Activated CD4-positive, alpha-beta T cell treated with anti-CD3 and anti-CD28 coated beads, Interleukin-2, amount 50 U/mL, for 4 hours (primary cell): ENCODE data around the gene SNX33.
"Not testable (repeated sequence)": the region's sequence is repeated elsewhere in the genome, so short reads cannot be mapped to it uniquely, and the experiment has no call there.

Source experiments
- DNase-seq, 2 experiments: peaks; one replicate each; pipeline ENCODE4 v3.0.0-alpha.2; 2020

Gene SNX33

DNA sequence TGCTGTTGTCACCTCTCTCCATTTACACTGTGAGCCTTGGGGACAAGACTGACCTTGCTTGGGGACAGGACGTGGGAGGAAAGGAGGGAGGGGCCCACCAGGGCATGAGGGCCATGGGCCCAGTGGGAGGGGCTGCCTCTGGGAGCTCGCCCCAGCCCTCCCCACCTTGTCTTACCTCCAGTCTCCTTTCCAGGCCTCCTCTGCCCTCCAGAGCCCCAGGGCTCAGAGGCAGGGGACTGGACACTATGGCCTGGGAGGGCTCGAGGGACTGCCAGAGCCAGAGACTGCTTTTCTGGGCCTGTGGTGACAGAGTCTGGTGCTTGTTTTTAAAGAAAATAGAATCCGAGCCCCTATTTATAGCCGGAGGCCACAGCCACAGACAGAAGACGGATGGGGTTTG, 54.7 kb downstream of the SNX33 start:
- no peak for DNase-seq

DNA sequence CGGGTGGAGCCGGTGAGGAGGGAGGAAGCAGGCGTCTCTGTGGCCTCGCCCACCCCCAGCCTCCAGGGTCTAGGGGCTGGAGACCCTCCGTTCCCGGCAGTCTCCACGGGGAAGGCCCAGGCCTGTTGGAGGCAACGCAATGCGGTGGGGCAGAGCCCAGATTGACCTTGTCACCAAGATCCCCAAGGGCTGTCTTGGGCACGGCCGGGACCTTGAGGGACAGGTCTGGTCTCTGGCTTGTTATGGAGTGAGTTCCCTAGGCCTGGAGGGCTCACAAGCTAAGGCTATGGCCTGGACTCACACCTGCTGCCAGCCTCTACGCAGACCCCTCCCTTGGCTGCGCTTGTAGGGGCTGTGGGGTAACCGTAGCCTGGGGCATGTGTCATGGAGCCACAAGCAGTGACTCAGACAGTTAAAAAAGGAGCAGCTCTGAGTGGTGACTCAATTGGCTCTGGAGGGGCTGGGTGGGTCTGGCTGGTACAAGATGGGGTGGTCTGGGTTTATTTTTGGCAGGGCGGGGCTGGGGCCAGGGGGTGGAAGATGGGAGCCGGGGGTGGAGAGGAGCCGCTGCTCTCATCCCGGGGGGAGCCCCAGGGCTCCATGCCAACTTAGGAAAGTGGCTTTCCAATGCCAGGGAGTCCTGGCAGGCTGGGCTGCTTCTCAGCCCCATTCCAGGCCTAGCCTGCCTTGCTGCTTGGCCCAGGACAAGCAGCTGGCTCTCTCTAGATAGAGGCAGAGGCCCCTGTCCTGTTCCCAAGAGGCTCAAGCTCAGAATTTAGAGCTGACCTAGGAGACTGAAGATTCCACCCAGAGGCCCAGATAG, 55.9 kb downstream of the SNX33 start:
- DNase-seq, result not testable (repeated sequence)

DNA sequence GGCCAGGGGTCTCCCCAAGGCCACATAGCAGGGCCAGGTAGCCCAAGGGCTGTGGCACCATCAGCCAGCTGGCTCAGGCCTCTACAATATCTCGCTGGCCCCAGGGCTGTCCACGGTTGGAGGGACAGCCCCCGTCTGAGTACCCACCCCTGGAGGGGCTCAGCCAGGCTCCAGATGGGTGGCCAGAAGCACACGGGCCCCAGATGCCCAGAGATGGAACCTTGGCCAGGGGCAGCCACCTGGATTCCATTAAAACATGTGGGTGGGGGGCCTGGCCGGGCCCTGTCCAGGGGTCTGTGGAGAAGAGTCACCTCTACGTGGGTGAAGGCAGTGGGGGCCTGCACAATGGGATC, 56.5 kb downstream of the SNX33 start:
- no peak for DNase-seq

DNA sequence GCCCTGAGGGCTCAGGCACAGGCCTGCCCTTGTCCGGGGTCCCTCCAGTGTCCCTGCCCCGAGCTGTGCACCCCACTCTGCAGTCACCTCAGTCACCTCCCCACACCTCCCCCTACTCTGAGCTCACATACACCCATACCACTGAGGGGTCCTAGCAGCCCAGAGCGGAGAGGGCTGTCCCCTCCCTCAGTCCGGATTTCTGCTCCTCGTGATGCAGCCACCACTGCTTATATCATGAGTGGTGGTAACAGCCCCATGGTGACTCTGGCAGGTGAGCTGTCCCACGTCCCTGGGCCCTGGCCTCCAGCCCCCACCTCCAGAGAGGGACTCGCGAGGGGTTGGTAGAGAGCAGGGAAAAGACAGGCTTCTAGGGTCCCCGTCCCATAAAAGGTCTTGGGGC, 56.9 kb downstream of the SNX33 start:
- DNase-seq, result no peak

DNA sequence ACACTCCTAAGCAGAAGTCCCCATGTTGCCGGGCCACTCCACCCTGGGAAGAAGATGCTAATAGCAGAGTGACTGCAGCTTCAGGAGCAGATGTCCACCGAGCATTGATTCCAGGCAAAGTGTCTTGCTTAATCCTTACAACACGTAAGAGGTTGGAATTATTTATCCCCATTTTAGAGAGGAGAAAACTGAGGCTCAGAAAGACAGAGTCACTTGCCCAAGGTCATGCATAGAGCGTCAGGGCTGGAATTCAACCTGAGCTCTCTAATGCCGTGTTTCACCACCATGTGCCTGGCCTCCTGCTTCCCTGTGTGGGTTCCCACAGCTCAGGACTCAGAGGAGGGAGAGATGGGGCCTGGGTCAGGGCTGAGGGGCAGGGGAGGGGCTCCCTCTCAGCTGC, 57.7 kb downstream of the SNX33 start:
- not testable (repeated sequence) for DNase-seq

DNA sequence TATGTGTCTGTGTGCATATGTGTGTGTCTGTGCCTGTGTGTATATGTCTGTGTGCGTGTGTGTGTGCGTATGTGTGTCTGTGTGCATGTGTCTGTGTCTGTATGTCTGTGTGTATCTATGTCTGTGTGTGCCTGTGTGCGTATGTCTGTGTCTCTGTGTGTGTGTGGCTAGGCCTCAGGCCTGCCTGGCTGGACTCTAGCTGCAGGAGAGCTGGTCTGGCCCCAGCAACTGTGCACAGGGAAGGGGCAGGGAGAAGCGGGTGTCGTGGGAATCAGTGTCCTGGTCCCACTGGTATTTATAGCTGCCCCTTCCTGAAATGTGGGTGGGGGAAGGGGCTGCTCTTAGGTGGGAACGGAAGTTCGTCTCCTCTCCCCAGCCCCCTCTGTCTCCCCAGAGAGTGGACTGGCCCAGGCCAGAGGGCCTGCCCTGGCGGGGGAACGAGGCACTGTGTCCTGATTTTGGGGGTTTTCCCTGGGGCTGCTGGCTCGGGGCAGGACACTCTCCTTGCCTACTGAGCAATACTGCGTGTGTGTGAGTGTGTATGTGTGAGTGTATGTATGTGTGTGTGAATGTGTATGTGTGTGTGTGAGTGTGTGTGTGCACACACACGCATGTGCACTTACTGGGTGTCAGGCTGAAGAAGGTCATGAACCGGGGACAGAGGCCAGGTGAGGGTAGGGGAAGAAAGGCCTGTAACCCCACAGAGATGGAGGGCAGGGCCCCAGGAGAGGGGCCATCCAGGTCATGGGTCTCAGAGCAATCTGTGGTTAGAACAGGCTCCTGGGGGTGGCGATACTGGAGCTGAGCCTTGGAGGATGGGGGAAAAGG, 58.4 kb downstream of the SNX33 start:
- no peak for DNase-seq

DNA sequence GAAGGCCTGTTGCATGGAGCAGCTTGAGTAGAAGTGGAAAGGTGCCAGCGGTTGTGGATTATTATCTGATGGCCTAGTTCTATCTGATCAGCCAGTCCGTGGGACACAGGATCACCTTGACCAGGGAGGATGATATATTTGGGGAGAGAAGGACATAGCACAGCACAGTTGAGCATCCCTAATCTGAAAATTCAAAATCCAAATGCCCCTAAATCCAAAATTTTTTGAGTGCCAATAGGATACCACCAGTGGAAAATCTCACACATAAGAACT, 58.9 kb downstream of the SNX33 start:
- no peak for DNase-seq

DNA sequence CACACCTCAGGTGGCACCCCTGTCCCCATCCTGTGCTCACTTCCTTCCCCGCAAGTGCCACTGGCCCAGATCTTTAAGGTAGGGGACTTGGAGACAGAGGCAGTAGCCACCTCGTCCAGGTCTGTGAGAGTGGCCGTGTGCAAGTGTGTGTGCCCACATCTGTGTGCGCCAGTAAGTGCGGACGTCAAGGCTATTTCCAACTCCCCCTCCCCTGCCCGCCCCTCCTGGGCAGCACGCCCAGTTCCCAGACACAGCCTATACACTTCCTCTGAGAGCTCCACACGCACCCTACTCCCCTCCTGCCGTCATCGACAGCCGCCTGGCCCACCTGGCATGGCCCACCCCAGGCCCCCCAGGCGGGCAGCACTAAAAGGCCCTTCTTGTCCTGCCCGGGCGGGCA, 61.7 kb downstream of the SNX33 start:
- not testable (repeated sequence) for DNase-seq

DNA sequence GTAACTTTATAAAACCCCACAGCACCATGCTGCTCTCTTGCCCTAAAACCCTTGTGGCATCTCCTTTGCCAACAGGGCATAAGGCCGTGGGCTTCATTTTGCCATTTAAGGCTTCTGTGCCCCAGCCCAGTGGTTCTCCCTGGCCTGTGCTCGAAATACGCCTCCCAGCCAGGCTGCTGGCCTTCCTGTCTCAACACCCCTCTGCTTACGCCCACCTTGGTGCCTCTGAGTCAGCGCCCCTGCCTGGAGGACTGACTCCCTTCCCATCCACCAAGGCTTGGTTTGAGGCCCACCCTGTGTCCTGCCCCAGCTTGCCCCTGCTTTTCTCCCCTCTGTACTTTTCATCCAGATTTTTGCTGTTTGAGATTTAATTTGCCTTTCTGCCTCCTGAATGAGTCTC, 63.2 kb downstream of the SNX33 start:
- not testable (repeated sequence) for DNase-seq

DNA sequence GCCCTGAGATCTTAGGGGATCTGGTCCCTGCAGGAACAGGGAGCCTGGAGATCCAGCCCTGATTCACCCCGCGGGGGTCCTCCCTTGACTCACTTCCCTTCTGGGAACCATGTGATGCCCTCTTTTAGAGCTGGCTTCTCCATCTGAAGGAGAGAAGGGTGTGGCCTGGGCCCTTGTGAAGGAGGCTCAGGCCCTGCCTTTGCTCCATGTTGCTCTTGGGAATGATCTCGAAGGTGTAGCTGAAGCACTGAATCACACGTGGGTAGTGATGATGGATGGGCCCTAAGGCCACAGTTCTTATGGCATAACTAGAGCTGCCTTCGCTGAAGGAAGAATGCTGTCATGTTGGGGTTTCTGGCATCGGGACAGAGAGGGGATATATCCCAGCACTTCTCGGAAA, 63.8 kb downstream of the SNX33 start:
- DNase-seq, result not testable (repeated sequence)
